HL-60 (cell line): Measurements from ENCODE around the gene SNX30.

Source experiments
- POLR2AphosphoS5 ChIP-seq: IDR thresholded peaks from 2 replicates; pipeline ENCODE4 v1.6.1; 2012; ENCODE audit warnings: low read depth
- SPI1 ChIP-seq: IDR thresholded peaks from 2 replicates; pipeline ENCODE4 v1.6.1; 2012; ENCODE audit warnings: low read depth, mild to moderate bottlenecking, borderline replicate concordance
- TF ChIP-seq, protein P1 (sequence below): IDR thresholded peaks from one replicate; pipeline ENCODE4 v1.5.1; 2011; ENCODE audit warnings: low read length, control low read depth, inconsistent platforms; ENCODE audit not compliant: insufficient read depth
- TF ChIP-seq, protein P2 (sequence below): IDR thresholded peaks from 2 replicates; pipeline ENCODE4 v1.6.1; 2012; ENCODE audit warnings: low read depth; ENCODE audit not compliant: insufficient replicate concordance

DNA sequence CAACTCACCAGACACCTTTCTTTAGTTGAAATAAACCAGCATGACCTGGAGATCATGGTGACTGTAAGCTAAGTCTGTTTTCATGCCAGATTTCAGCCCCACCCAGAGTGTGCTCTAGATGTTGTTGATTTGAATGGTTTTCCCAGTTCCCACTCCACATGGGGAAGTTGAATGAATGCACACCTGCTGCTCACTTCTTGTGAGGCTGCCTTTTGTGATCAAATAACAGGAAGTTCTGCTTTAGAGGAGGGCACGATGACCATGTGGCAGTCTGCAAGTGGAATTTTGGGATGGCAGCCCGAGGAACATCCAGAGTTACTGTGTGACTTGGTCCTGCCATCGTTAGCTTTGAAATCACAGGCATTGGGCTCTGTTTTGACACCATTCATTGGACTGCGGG, 121.5 kb downstream of the SNX30 start:
- TF ChIP-seq, protein P1, sequence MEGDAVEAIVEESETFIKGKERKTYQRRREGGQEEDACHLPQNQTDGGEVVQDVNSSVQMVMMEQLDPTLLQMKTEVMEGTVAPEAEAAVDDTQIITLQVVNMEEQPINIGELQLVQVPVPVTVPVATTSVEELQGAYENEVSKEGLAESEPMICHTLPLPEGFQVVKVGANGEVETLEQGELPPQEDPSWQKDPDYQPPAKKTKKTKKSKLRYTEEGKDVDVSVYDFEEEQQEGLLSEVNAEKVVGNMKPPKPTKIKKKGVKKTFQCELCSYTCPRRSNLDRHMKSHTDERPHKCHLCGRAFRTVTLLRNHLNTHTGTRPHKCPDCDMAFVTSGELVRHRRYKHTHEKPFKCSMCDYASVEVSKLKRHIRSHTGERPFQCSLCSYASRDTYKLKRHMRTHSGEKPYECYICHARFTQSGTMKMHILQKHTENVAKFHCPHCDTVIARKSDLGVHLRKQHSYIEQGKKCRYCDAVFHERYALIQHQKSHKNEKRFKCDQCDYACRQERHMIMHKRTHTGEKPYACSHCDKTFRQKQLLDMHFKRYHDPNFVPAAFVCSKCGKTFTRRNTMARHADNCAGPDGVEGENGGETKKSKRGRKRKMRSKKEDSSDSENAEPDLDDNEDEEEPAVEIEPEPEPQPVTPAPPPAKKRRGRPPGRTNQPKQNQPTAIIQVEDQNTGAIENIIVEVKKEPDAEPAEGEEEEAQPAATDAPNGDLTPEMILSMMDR = no peak
- TF ChIP-seq, protein P2, sequence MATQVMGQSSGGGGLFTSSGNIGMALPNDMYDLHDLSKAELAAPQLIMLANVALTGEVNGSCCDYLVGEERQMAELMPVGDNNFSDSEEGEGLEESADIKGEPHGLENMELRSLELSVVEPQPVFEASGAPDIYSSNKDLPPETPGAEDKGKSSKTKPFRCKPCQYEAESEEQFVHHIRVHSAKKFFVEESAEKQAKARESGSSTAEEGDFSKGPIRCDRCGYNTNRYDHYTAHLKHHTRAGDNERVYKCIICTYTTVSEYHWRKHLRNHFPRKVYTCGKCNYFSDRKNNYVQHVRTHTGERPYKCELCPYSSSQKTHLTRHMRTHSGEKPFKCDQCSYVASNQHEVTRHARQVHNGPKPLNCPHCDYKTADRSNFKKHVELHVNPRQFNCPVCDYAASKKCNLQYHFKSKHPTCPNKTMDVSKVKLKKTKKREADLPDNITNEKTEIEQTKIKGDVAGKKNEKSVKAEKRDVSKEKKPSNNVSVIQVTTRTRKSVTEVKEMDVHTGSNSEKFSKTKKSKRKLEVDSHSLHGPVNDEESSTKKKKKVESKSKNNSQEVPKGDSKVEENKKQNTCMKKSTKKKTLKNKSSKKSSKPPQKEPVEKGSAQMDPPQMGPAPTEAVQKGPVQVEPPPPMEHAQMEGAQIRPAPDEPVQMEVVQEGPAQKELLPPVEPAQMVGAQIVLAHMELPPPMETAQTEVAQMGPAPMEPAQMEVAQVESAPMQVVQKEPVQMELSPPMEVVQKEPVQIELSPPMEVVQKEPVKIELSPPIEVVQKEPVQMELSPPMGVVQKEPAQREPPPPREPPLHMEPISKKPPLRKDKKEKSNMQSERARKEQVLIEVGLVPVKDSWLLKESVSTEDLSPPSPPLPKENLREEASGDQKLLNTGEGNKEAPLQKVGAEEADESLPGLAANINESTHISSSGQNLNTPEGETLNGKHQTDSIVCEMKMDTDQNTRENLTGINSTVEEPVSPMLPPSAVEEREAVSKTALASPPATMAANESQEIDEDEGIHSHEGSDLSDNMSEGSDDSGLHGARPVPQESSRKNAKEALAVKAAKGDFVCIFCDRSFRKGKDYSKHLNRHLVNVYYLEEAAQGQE = no peak
- TF ChIP-seq POLR2AphosphoS5 (no peak), SPI1 (no peak)
